HG02943 (cell line): ENCODE results near the gene TAB3.

Experiments
- ATAC-seq: cut with Tn5 transposase; IDR thresholded peaks from one replicate; pipeline ENCODE4 v1.9.1; 2021; ENCODE audit warnings: mild to moderate bottlenecking, low read depth, moderate library complexity; ENCODE audit not compliant: unreplicated experiment

Gene TAB3

DNA sequence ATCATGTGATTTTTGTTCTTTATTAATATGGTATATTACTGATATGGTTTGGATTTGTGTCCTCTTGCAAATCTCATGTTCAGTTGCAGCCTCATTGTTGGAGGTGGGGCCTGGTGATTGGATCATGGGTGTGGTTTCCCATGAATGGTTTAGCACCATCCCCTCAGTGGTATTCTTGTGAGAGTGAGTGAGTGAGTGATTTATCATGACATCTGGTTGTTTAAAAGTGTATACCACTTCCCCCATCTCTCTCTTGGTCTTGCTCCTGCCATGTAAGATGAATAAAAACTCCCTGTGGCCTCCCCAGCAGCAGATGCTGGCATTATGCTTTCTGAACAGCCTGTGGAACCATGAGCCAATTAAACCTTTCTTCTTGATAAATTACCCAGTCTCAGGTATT, 111.5 kb downstream of the TAB3 start:
- ATAC-seq: no peak
